GDM1 (cell line): ENCODE measurements around the gene UBE2D2.
A peak's percentile ranks its signal among the peaks of the same experiment; 100 is the strongest.

Source experiments
- DNase-seq: peaks from one replicate; lab custom pipeline; 2025; lab: John Stamatoyannopoulos, UW

Gene UBE2D2

DNA sequence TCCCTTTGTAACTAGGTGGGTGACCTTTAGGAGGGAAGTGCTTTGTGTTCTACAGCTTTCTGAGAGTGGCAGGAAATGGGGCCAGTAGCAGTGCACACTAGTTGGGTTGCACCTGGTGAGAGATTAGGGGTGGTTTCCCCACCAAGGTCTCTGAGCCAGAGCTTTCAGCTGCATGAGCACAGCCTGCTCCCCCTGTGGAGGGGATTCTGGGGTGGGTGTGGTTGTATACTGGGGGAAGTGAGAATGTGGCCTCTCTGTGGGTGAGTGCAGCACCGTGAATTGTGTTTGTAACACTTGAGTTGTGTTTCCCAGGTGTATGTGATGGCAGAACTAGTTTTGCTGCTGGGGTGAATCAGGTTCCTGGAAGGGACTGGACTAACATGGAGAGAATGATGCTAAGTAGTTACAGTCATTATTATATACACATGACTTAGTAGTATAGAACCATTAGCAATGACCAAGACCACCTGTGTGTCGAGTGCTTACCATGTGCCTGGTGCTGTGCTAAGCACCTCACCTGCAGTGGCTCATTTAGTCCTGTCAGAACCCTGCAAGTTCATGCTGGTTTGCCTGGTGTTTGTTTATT, 75.2 kb downstream of the UBE2D2 start:
- DNase-seq: no peak

DNA sequence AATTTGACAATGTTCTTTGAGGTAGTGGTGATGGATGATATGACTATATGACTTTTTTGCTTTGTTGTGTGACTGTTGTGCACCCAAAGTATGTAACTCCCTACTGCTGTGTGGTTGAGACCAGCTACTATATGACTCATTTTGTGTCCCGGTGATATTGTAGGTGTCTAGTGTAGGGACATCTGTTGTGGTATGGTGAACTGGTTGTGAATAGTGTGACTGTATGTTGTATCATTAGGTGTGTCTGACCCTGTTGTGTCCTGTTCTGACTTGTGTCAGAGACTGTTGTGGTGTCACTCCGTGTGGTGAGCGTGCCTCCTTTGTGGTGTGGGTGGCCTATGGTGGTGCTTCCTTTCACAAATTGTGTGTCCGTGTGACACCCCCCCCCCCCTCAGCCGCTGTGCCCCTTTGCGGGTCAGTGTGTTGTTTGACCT, 75.9 kb downstream of the UBE2D2 start:
- no peak for DNase-seq

DNA sequence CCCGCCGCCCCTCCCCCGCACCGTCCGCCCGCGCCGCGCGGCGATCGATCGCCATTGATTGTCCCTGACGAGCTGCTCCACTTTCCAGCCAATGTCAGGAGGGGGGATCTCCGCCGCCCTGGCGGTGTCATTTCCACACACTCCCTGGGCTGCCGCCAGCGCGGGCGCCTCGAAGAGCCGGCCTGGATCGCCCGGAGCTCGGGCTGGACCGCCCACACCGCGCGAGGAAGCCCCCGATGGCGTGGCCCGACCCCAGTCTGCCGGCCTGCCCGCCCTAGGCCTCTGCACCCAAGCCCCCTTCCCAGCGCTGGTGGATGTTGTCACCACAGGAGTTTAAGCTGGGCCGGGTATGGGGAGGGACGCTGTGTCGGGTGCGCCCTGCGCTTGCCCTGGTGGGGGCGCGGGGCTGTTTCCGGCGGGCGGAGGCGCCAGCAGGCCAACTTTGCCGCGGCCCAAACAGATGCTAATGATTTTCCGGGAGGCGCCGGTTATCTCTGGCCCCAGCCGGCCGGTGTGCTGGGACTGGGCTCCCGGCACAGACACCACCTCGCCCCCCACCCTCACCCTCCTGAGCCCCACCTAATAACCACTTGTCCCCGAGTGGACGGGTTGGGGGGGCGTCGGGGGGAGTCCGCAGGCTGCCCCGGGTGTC, 76.4 kb downstream of the UBE2D2 start:
- no peak for DNase-seq

DNA sequence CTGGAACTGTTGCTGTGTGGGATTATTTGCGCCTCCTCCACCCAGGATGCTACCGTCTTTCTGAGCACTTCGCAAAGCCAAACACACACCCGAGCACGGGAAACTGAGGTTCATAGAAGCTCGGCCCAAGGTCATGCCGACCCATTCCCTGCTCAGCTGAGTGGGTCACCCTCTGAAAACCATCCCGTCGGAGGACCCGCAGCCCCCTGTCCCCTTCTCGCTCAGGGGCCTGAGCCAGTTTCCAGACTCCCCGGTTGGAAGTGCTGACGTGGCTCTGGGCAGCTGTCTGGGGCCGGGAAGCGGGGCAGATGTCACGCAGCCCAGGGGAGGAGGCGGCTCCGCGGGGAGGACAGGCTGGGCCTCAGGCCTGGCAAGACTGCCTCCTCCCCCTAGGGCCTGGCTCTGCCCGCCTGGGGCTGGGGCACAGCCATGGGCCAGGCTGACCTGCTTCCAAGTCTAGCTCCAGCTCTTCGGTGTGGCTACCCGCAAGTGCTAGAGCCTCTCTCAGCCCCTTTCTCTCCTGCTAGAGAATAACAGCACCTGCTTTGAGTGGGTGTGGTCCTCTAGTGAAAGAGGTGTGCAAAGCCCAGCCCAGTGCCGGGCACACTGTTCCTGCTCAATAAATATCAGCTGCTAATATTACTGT, 77.1 kb downstream of the UBE2D2 start:
- DNase-seq: no peak

DNA sequence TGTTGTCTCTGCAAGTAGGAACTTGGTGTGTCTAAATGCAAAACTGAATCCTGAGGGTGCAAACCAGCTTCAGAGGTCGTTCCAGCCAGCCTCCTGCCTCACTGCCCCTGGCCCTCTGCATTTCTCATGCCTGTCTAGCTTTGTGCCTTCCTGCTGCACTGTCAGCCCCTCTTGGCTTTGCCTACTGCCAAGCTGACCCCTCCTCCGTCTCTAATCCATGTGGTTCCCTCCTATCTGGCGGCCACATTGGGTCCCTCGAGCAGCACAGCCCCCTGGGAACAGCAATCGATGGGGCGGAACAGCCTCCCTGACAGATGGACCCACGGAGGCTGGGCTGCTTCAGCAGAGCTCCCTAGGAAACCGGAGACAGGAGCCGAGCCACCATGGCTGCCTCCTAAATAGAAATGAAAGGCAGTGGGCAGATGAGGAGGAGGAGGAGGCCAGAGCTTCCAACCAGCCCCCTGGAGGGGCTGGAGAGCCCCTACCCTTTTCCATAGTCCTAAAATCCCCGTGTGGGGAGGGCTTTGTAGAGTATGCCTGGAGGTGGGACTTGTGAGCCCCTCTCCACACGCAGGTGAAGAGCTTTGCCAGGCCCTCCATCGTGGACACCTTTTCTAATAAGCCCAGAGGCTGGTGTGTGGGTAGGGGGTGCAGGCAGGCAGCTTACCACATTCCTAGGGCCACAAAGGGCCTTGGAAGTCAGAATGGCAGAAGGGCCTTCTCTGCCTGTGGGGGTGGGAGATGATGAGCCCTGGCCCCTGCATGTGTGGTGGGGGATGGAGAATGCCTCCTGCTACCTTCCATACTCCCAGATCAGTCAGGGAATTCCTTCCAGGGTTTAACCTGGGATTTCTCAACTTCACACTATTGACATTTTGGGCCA, 77.8 kb downstream of the UBE2D2 start:
- DNase-seq: no peak

DNA sequence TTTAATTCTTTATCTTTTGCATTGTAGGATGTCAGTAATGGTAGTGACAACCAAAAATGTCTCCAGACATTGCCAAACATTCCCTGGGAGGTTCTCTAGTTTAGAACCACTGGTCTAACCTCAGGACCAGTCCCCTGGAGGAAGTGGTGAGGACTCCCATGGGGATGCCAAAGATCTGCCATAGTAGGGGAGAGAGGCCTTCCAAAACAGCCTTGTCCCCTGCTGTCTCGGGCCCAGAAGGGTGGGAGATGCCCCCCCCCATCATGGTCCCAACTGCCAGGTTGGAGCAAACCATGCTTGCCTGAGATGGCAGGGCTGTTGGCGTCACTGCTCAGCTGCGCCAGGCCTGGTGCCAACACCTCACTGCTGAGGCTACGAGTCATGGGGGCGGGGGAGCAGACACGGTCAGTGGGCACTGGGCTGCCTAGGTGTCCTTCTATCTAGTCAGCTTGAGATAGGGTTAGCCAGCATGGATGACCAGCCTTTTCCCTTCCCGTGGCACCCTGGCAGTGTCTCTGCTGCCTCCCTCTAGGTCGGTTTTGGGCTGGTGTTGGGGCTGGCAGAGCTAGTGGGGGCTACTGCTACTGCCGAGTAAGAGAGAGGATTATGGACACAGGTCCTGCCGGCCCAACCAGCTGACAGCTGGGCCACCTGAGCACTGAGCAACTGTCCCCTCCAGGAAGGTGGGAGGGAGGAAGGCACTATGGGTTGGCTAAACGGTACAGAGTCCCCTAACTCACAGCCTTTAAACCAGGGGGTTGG, 78.7 kb downstream of the UBE2D2 start:
- no peak for DNase-seq

DNA sequence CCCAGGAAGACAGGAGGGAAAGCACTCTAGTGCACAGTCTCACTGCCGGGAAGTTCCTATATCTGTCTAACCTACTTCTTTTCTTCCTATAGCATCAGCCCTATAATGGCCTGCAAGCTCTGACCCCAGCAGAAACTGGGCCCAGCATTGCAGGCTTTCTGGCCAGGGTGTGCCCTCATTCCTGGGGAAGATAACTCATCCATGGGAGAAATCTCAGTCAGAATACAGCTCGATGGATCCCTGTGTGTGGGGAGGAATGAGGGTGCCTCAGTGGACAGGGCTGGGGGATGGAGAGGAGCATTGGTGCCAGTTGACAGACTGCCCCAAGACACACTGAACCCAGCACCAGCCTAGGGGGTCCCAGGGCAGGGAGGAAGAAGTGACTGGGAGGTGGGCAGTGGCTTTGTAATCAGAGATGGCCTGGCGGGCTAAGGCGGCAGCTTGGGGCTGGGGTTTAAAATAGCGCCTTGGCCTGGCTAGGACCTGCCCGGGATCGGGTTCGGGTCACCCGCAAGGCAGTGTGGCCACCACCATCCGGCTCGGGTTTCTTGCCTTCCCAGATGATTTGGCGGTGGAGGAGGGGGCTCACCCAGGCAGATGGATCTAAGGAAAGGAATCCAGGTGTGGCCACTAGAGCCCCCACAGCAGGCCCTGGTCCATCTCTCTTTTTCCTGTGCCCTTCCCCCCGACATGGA, 79.4 kb downstream of the UBE2D2 start:
- no peak for DNase-seq

DNA sequence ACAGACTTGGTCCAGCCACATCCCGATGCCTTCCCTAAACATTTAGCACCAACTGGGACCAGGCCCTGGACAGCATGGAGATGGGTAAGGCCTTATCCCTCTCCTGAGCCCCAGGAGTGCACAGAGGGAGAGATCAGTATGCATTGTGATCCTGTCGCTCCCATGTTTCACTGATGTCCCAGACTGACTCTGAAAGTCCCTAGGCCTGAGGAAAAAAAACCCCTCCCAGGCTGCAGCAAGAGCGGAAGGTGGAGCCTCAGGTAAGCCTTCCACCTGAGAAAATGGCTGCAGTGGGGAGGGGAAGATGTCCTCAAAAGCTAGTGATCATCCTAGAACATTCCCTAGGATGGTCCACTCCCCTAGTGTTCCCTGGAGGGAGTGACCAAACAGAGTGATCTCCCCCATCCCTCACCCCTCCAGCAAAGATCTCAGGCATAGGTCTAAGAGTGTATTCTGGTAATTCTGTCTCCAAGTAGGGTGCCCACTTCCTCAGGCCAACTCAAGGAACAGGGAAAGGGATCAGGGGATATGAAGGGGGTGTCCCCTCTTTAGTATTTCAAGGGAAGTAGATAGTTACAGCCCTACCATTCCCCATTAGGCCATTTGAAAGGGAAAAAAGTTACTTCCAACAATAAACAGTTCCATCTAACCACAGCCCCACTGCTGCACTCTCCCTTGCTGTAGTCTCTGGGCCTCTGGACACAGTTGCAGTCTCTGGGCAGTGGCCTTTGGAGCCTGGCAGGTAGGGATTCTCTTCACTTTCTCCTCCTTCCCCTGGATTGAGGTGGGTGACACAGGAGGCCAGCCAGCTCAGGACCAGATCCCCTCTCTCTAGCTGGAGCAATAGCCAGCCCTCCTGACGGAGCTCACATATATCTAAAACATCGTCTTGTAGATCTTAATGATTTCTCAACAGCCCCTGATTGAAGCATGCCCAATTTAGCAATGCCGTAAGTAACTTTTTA, 80.3 kb downstream of the UBE2D2 start:
- DNase-seq: no peak

DNA sequence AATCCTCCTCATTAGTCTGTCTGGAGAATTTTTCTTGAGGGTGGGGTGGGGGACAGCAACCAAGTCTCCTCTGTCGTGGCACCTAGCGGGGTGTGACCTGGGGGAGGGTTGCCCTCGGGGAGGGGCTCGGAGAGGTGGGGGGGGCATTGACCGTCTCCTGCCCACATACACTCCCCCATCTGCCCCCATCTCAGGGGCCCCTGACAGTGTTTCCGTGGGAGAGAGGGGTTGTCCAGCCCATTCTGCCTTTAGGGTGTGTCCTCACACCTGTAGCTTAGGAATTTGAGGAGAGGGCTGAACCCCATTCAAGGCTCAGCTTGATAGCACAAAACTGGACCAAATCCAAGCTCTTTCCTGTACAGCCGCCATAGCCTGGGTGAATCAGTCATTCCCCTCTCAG, 81.1 kb downstream of the UBE2D2 start:
- no peak for DNase-seq

DNA sequence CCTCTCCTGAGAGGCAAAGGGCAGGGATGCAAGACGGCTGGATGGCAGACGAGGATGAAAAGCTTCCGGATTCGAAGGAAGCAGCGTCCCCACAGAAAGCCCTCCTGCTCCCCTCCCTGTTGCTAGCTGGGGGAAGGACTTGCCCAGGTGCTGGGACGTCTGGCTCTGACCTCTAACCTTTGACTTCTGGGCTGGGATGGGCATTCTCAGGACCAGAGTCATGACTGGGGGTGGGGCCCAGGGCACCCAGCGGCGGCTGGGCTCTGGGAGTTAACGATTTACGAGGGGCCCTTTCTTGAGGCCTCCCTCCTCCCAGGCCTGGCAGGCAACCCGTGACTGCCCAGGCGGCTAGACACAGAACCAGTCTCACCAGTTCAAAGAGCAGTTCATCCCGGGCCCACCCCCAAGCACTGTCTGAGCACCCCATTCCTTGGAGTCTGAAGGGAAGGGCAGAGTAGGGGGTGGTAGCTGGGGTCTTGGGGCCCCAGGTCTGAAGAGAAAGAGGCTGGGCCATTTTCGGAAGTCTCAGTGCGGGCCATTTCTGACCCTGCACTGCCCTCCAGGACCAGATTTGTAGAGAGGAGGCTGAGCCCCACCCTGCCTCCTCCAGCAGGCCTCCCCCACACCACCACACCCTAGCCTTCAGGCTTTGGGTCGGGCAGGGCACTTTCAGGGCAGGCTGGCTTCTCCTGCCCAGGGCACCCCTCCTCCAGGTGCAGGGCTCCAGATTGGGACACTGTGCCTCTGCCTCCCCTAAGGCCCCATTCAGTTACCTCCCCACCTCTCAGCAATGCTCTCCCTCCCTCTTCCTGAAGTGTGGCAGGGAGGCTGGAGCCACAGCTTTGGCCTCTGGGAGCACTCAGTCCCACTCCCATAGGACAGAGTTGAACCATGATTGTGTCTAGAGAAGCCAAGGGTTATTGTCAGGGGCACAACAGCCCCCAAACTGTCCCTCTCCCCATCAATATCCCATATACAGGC, 82.0 kb downstream of the UBE2D2 start:
- no peak for DNase-seq

DNA sequence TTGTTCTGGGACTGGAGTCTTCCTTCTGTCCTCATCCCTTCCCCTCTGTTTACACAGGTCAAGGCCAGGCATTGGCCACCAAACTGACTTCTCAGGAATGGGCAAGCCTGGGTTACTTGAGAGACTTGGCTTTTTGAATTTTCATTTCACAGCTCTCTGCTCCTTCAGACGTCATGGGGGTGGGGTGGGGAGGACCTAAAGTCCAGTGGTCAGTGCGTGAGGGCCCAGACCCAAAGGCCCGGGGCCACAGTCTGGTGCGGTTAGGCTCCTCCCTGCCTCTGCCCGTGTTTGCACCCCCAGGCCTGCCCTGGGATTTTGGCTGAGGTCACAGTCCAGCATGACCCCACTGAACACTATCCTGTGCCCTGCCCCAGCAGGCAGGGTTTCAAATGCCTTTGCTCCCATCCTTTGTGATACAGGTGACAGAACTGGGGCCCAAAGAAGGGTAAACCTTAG, 82.9 kb downstream of the UBE2D2 start:
- no peak for DNase-seq

DNA sequence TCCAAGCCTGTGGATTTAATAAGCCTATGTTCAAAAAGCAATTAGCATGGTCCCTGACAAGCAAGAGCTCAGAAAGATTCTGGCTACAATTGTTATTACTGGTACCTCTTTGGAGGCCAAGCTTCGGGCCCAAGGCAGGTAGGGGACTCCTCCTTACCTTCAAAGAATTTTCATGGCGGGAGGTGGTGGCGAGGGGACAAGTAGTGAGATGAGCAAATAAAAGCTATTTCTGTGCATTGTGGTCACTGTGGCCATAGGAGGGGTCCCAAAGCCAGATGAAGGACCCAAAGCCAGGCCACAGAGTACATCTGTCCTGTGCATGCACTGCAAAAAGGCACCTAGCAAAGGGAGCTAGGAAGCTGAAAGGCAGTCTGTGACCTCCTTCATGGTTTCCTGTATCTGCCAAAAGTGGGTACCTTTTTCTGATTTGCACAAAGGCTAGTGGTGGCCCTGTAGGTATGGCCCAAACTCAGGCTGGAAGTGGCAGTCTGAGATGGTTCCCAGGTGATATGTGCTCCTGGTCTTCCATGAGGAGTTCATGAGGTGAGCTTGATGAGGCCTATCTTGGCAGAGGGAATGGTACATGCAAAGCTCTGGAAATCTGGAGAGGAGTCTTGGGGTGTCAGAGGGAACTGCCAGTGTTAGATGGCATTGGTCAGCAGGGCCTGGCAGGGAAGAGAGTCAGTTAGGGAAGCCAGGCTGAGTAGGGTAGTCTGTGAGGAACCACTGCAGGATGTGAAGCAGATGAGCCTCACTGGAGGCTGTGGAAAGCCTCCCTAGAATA, 83.7 kb downstream of the UBE2D2 start:
- no peak for DNase-seq

DNA sequence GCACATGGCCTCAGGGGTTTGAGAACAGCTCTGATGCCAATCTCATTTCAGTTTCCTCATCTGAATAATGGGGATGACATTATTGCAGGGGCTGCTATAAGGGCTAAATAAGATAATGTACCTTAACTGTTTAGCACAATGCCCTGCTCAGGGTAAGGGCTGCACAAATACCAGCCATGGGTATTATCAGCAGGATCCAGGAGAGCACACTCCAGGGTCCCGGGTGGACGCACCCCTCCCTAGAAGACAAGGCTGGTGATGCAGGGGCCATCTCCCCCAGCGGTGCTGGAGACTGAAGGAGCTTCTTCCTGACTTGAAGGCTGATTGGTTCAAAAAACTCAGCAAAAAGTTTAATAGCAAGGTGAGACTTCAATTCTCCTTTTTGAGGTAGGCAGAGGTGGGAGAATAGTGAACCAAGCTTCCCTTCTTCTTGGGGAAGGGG, 84.3 kb downstream of the UBE2D2 start:
- DNase-seq: no peak

DNA sequence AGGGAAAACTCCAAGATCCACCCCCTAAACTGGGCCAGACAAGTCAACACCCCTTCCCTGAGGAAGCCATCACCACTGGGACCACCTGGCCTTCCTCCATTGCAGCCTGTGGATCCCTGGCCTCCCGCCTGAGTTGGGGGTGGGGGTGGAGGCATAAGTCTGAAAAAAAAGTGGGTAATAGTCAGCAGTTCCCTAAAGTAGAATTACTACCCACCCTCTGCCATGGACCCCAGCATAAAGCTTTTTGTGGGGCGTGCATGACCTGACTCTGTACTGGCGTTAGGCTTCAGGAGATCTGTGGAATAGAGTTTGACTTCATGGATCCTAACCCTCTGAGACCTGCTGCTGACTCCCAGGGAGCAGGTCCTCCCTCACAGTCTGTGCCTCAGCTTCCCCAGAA, 85.0 kb downstream of the UBE2D2 start:
- DNase-seq: no peak

DNA sequence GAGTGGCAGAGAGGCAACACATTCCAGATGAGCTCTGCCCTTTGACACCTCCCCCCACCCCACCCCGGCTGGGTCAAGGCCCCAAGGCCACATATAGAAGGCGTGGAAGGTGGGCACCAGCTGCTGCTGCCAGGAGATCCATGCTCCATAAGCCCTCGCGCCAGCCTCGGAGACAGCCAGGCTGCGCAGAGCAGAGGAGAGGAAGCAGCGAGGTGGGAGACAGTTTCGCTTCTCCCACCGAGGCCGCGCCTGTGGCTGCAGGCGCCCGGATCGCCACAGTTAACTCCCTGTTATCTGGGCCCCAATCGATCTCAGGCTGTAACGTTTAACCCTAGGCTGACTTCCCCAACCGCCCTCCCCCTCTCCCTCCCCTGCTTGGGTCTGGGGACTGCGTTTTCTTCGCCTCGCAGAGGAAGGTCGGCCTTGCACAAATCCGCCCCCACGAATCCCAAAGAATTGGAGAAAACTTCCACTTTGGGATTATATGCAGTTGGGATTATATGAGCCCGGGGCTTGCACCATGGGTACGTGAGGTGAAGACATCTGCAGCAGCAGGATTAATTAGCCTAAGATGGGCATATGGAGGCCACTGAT, 85.9 kb downstream of the UBE2D2 start:
- DNase-seq: peak; percentile 55

DNA sequence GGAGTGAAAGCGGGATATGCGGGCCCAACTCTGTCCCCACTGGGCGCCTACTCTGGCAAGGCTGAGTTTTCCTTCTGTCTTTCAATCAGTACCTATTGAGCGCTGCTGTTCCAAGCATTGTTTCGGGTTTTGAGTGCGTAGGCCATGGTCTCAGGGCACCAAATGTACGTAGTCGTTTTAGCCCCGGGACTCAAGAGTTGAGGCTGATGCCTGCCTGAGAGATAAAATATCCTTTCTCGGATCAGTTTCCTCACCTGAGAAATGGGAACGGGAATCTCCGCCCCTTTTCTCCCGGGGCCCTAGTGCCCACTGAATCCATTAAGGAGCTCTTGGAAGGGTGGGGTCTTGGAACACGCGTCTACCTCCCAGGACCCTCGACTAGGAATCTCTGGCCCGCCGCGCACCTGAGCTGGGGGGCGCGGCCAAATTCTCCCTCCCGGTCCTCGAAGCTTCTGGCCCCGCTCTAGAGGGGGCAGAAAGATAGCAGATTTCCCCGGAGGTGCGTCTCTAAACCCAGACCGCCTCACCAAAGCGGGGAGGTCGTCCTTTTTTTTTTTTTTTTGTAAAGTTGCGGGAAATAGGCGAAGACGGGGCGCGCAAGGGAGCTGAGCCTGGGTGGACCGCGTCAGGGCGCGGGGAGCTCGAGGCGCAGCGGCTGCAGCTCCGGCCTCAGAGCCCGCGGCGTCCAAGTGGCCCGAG, 86.5 kb downstream of the UBE2D2 start:
- no peak for DNase-seq
